Peyer's patch (tissue), 4 donors: ENCODE results near the gene CERS3. TPM values are rescaled to one million over a fixed set of nuclear protein-coding genes. Genes with fewer than 3 reads are reported as not detected.

Experiments used
- DNase-seq, 3 donors: peaks; one replicate each; pipeline ENCODE4 v3.0.0-alpha.2; 2017 to 2019
- H3K27ac ChIP-seq, 4 donors: fragments of 200-600 bp; sonication (generic); one replicate each; pipeline ENCODE4 v1.5.1; 2016 to 2019
- H3K27me3 ChIP-seq, 2 donors: fragments of 200-600 bp; sonication (generic); one replicate each; pipeline ENCODE4 v1.5.1; 2019
- H3K36me3 ChIP-seq, 3 donors: fragments of 200-600 bp; sonication (generic); one replicate each; pipeline ENCODE4 v1.5.1; 2016 to 2019
- H3K4me1 ChIP-seq, 4 donors: fragments of 200-600 bp; sonication (generic); one replicate each; pipeline ENCODE4 v1.5.1; 2016 to 2019
- H3K4me3 ChIP-seq, 4 donors: fragments of 200-600 bp; sonication (generic); 1 replicate in 3 of 4; 2 replicates in 1 of 4; pipeline ENCODE4 v1.5.1; 2016 to 2019; ENCODE audit warnings: mild to moderate bottlenecking in 1 of 4
- H3K9me3 ChIP-seq, 4 donors: fragments of 200-600 bp; sonication (generic); one replicate each; pipeline ENCODE4 v1.5.1; 2016 to 2019; ENCODE audit warnings: mild to moderate bottlenecking in 1 of 4
- POLR2A ChIP-seq, 2 donors: fragments of 450-650 bp; IDR thresholded peaks; one replicate each; pipeline ENCODE4 v1.5.1; 2017; ENCODE audit warnings: antibody characterized with exemption in 2 of 2, mild to moderate bottlenecking in 2 of 2, moderate library complexity in 2 of 2
- total RNA-seq, 4 donors: library from RNA; depleted of rRNA; stranded (reverse); fragments of >200 nt; gene quantifications; one replicate each; pipeline ENCODE4 v1.1.0, GENCODE V29; 2016
- TF ChIP-seq, protein P1 (sequence below), 6 experiments: fragments of 450-650 bp in 4 of 6; fragments of 200-600 bp in 2 of 6; sonication (generic) in 1 of 6; IDR thresholded peaks; one replicate each; pipeline ENCODE4 v1.5.1; 2017 to 2019; ENCODE audit warnings: antibody characterized with exemption in 6 of 6, mild to moderate bottlenecking in 3 of 6, moderate library complexity in 1 of 6

Gene CERS3
- total RNA-seq, 4 donors from 2014 or later: not detected

- no peaks in the 10 kb centered on the region for H3K36me3 ChIP-seq
- H3K27me3 ChIP-seq: no peaks in the 10 kb centered on the region
- TF ChIP-seq, protein P1, sequence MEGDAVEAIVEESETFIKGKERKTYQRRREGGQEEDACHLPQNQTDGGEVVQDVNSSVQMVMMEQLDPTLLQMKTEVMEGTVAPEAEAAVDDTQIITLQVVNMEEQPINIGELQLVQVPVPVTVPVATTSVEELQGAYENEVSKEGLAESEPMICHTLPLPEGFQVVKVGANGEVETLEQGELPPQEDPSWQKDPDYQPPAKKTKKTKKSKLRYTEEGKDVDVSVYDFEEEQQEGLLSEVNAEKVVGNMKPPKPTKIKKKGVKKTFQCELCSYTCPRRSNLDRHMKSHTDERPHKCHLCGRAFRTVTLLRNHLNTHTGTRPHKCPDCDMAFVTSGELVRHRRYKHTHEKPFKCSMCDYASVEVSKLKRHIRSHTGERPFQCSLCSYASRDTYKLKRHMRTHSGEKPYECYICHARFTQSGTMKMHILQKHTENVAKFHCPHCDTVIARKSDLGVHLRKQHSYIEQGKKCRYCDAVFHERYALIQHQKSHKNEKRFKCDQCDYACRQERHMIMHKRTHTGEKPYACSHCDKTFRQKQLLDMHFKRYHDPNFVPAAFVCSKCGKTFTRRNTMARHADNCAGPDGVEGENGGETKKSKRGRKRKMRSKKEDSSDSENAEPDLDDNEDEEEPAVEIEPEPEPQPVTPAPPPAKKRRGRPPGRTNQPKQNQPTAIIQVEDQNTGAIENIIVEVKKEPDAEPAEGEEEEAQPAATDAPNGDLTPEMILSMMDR (IDR thresholded peaks at IDR 0.05): no peak
- no peak for TF ChIP-seq POLR2A (IDR thresholded peaks at IDR 0.05)
- H3K4me1 ChIP-seq: no peaks in the 10 kb centered on the region
- H3K4me3 ChIP-seq: no peak overlapping the region
- no peak overlapping the region for H3K27ac ChIP-seq
- H3K9me3 ChIP-seq: peaks cover 0 to 4% (median 0%) of the 10 kb centered on the region in 4 donors
- DNase-seq: no peak
Measured at GRCh38 chr15:100426937-100427336, 101.8 kb downstream of the CERS3 start.

- Histone ChIP-seq H3K9me3 (no peaks in the 10 kb centered on the region), H3K4me1 (no peaks in the 10 kb centered on the region), H3K27me3 (no peaks in the 10 kb centered on the region), H3K27ac (no peak overlapping the region), H3K4me3 (no peak overlapping the region), H3K36me3 (no peaks in the 10 kb centered on the region)
- TF ChIP-seq POLR2A (IDR thresholded peaks at IDR 0.05): no peak
- TF ChIP-seq, protein P1 (IDR thresholded peaks at IDR 0.05): no peak
- DNase-seq: no peak
Measured at GRCh38 chr15:100405179-100405578, 123.6 kb downstream of the CERS3 start.

GRCh38 chr15:100400996-100401395 is 127.8 kb downstream of the CERS3 start:
- no peak for DNase-seq
- Histone ChIP-seq H3K9me3 (no peaks in the 10 kb centered on the region), H3K36me3 (no peaks in the 10 kb centered on the region), H3K4me3 (no peak overlapping the region), H3K4me1 (no peaks in the 10 kb centered on the region), H3K27me3 (no peaks in the 10 kb centered on the region), H3K27ac (no peak overlapping the region)
- no peak for TF ChIP-seq POLR2A (IDR thresholded peaks at IDR 0.05)

DNA sequence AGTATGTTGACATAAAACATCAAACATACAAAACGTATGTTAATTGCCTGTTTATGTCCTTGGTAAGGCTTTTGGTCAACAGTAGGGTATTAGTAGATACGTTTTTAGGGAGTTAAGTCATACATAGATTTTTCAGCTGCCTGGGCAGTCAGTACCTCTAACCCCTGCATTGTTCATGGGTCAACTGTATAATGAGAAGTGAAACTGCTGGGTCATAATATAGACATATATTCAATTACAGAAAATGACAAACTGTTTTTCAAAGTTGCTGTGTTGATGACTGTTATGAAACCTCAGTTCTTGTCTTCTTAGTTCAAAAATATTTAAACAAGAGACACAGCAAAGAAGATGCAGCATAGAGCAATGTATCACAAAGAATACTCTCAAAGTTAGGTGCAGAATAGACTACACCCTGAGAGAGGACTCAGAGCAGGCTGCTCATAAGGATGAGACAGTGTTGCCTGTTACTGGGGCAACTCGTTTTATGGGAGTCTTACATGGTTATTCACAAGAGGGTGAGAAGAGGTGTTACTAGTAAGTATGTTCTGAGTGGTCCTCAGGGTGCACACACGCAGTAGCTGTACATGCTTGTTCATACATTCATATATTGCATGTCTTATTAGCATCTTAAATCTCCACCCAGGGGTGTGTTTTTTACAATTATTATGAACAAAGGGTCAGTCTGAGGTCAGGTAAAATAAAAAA is 133.9 kb downstream of the CERS3 start:
- no peaks in the 10 kb centered on the region for H3K4me1 ChIP-seq
- no peak overlapping the region for H3K4me3 ChIP-seq
- no peaks in the 10 kb centered on the region for H3K36me3 ChIP-seq
- TF ChIP-seq POLR2A (IDR thresholded peaks at IDR 0.05): no peak
- TF ChIP-seq, protein P1 (IDR thresholded peaks at IDR 0.05): no peak
- H3K27me3 ChIP-seq: no peaks in the 10 kb centered on the region
- no peak for DNase-seq
- no peak overlapping the region for H3K27ac ChIP-seq
- no peaks in the 10 kb centered on the region for H3K9me3 ChIP-seq

- no peaks in the 10 kb centered on the region for H3K27me3 ChIP-seq
- no peaks in the 10 kb centered on the region for H3K4me1 ChIP-seq
- no peak overlapping the region for H3K27ac ChIP-seq
- no peak for DNase-seq
- no peaks in the 10 kb centered on the region for H3K36me3 ChIP-seq
- H3K4me3 ChIP-seq: no peak overlapping the region
- TF ChIP-seq, protein P1 (IDR thresholded peaks at IDR 0.05): no peak
- TF ChIP-seq POLR2A (IDR thresholded peaks at IDR 0.05): no peak
- H3K9me3 ChIP-seq: no peaks in the 10 kb centered on the region
Measured at GRCh38 chr15:100393008-100393407, 135.7 kb downstream of the CERS3 start.

GRCh38 chr15:100385300-100386050 is 143.3 kb downstream of the CERS3 start:
- TF ChIP-seq, protein P1 (IDR thresholded peaks at IDR 0.05): no peak
- no peak for TF ChIP-seq POLR2A (IDR thresholded peaks at IDR 0.05)
- Histone ChIP-seq H3K4me3 (no peak overlapping the region), H3K36me3 (no peaks in the 10 kb centered on the region), H3K27ac (no peak overlapping the region), H3K9me3 (peaks cover 0 to 5% (median 2%) of the 10 kb centered on the region in 4 donors), H3K4me1 (no peaks in the 10 kb centered on the region), H3K27me3 (no peaks in the 10 kb centered on the region)
- no peak for DNase-seq
